ENCODE results near the gene CACNA1D.

DNA sequence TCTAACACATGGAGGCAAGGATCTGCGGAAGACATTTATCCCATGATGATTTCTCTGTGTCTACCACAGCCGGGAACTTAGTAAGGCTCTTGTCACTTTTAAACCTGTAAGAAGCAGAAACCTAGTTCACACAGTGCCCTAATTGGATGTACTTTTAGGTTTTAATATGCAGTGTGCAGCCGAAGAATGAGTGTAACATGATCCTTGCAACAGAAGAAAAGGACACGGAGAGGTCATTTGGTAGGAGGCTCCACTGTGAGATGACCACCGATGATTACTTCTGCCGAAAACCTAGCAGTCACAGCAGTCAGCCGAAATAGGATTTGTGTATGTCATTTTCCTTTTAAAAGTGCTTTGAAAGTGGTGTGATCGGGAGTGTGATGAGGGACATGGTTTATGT is 6.8 kb downstream of the CACNA1D start:
- TF ChIP-seq, protein P1, sequence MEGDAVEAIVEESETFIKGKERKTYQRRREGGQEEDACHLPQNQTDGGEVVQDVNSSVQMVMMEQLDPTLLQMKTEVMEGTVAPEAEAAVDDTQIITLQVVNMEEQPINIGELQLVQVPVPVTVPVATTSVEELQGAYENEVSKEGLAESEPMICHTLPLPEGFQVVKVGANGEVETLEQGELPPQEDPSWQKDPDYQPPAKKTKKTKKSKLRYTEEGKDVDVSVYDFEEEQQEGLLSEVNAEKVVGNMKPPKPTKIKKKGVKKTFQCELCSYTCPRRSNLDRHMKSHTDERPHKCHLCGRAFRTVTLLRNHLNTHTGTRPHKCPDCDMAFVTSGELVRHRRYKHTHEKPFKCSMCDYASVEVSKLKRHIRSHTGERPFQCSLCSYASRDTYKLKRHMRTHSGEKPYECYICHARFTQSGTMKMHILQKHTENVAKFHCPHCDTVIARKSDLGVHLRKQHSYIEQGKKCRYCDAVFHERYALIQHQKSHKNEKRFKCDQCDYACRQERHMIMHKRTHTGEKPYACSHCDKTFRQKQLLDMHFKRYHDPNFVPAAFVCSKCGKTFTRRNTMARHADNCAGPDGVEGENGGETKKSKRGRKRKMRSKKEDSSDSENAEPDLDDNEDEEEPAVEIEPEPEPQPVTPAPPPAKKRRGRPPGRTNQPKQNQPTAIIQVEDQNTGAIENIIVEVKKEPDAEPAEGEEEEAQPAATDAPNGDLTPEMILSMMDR (IDR thresholded peaks at IDR 0.05), result no peak
- no peak for TF ChIP-seq ZFX (IDR thresholded peaks at IDR 0.05; ENCODE audit: borderline replicate concordance)
